GM18861 (cell line): Measurements from ENCODE around the gene TWF1.
"Not testable (repeated sequence)": the region's sequence is repeated elsewhere in the genome, so short reads cannot be mapped to it uniquely, and the experiment has no call there.

Experiments
- ATAC-seq: cut with Tn5 transposase; IDR thresholded peaks from one replicate; pipeline ENCODE4 v1.9.1; 2021; ENCODE audit not compliant: unreplicated experiment

The TWF1 gene

GRCh38 chr12:43805149-43805859, 813 bp downstream of the TWF1 start:
- ATAC-seq = no peak

- no peak for ATAC-seq
Observed at GRCh38 chr12:43797561-43798217, 8.4 kb downstream of the TWF1 start.

- no peak for ATAC-seq
Observed at GRCh38 chr12:43795716-43796280, 10.3 kb downstream of the TWF1 start.

DNA sequence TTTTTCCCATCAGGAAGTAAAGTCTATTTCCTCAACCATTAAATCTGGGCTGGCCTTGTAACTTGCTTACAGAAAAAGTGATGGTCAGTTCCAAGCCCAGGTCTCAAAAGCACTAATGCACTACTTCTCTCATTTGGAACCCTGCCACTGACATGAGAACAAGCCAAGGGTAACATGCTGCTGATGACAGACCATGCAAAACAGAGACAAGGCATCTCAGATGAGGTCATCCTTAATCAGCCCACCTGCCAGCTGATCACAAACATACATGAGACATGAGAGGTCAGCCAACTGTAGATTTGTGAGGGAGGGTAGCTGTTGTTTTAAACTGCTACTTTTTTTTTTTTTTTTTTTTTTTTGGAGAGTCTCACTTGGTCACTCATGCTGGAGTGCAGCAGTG, 16.2 kb downstream of the TWF1 start:
- no peak for ATAC-seq

DNA sequence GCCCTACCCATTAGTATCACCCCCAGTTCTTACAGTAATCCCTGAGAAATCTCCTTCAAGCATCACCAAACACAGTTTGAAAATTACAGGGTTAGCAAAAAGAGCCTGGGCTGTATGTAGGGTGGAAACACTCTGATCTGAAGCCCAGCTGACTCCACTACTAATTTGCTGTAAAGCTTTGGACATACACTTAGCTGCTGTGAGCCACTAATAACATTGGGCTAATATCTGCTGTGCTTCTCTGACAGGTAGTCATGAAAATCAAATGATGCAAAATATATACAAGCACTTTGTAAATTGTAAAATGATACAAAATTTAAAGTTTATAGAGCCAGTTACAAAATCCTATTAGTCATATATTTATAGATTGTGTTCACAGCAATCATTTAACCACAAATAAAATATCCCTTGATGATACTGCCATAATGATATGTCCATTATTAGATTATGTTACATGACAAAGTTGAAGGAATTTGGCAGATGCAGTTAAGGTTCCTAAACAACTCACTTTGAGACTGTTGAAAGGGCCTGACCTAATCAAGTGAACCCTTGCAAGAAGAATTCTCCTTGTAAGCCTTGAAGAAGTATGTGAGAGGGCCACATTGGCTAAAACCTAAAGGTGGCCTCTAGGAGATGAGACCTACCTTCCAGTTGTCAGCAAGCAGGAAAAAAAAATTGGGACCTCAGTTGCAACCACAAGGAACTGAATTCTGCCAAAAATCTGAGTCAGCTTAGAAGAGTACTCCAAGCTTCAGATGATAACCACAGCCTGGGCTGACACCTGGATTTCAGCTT, 19.0 kb downstream of the TWF1 start:
- ATAC-seq = no peak

- no peak for ATAC-seq
Observed at GRCh38 chr12:43776498-43776897, 29.6 kb downstream of the TWF1 start.

DNA sequence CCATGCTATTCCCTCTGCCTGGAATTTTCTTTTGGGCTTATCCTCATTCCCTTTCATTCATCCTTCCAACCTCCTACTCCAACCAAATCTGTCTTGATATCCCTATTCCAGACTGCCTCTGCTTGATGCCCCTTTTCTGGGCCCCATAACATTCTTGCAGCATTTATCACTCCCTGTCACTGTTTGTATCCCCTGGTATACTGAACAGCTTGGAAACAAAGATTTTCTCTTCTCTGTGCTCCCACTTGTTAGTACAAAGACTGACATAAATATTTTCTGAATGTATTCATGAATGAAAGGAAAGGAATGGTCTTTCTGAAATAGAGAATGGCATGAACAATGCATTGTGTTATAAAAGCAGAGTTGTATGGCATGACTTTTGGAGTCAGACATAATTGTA, 39.8 kb downstream of the TWF1 start:
- no peak for ATAC-seq

DNA sequence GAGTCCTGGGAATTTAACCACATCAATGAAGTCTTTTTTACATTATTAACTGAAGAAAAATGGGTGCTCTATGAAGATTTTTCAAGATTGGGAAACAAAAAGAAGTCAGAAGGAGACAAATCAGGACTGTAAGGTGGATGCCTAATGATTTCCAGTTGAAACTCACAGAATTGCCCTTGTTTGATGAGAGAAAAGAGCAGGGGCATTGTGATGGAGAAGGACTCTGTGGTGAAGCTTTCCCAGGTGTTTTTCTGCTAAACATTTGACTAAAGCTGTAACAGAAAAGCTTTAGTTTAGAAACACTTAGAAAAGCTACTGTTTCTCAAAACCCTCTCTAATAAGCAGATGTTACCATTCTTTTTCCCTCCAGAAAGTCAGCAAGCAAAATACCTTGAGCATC, 41.6 kb downstream of the TWF1 start:
- ATAC-seq = no peak

- ATAC-seq = no peak
Observed at GRCh38 chr12:43763769-43764168, 42.3 kb downstream of the TWF1 start.

- no peak for ATAC-seq
Observed at GRCh38 chr12:43762596-43762995, 43.5 kb downstream of the TWF1 start.

GRCh38 chr12:43761500-43761899, 44.6 kb downstream of the TWF1 start:
- ATAC-seq = no peak

GRCh38 chr12:43760396-43760795, 45.7 kb downstream of the TWF1 start:
- ATAC-seq = no peak

GRCh38 chr12:43758728-43759563, 47.2 kb downstream of the TWF1 start, which contains the start of the genes IRAK4 and PUS7L:
IRAK4 (plus strand) TSS chr12:43758951; CDS start chr12:43768112, 9,161 bp downstream.
PUS7L (minus strand) TSS chr12:43758790; CDS start chr12:43755245, 3,545 bp downstream.
- peak; percentile 99 for ATAC-seq

DNA sequence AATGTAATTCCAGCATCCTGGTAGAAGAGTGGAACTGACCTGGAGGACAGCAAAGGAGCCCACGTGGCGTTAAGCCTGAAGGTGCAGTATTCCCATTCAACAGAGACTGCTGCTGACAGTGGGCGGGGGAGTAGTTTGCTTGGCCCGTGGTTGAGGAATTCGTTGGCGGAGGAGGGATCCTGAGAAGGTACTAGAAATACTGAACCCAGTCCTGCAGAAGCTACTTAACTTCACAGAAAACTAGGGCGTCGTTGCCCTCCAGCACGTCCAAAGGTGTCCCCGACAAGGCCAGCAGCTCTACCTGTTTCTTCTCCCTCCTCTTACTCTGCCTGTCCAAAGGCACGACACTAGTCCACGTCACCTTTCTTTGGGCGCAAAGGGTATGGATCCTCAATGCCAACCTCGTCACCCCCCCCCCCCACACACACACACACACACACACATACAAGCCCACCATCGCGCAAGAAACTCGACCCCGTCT, 47.8 kb downstream of the TWF1 start:
- no peak for ATAC-seq

DNA sequence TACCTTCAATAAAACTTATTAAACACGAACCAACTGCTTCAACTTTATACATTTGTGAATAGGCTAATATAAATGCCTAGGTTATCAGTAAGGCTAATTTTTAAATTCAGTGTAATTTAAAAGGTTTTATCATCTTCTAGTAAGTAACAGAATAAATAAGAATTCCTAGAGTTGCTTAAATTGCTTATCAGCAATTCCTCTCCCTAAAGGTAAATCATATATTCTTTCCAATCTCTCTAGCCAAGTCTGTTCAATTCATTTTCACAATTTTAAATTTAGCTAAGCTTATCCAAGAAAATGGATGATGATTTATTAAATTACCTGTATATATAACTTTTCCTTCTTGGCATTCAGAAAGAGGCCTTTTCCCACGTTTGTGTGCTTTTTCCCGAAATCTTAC, 52.1 kb downstream of the TWF1 start:
- ATAC-seq = no peak

GRCh38 chr12:43751360-43751759, 54.8 kb downstream of the TWF1 start:
- ATAC-seq = not testable (repeated sequence)

DNA sequence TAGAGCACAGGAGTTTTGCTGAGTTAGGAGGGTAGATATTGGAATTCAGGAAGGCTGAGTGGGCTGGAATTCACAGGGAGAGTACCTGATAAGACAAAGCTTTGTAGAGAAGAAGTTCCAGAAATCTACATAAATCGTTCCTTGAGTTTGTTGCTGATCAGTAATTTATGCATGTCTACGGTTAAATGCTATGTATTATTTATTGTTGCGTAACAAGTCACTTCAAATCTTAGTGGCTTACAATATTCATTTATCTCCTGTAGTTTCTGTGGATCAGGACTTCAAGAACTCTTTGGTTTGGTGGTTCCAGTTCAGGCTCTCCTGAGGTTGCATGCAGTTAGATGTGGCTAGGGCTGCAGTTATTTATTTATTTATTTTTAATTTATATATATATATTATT, 55.3 kb downstream of the TWF1 start:
- no peak for ATAC-seq

GRCh38 chr12:43749016-43749415, 57.1 kb downstream of the TWF1 start:
- ATAC-seq = no peak

DNA sequence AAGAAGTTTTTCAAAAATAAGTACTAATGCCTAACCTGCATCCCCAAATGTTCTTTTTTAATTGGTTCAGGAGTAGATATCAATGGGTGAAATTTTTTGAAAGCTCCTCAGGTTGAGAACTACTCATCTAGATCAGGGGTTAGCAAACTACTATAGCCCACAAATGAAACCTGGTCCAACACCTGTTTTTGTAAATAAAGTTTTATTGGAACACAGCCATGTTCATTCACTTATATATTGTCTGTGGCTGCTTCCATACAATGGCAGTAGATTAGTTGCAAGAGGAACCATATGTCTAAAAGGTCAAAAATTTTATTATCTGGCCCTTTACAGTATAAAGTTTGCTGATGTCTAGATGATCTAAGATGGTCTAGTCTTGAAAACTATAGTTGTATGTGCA, 61.3 kb downstream of the TWF1 start:
- no peak for ATAC-seq
